ENCODE measurements around the gene ZNF385B.

DNA sequence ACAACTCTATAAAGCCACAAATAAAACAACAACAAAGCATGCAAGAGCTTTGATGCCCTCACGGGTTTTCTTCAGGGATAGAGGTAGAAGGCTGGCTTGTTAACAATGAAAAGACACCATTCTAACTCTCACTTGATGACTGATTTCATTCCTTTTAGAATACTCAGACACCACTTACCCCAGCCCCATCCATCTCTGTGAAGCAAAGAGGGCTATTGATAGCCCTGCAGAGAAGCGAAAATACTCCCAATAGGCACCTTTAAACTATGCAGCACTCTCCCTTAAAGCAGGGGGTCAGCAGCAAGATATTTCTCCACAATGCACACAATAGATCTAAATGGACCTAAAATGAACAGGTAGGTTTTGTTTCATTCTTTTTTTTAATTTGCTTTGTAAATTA lies 35.1 kb downstream of the ZNF385B start:
- TF ChIP-seq, protein P1, sequence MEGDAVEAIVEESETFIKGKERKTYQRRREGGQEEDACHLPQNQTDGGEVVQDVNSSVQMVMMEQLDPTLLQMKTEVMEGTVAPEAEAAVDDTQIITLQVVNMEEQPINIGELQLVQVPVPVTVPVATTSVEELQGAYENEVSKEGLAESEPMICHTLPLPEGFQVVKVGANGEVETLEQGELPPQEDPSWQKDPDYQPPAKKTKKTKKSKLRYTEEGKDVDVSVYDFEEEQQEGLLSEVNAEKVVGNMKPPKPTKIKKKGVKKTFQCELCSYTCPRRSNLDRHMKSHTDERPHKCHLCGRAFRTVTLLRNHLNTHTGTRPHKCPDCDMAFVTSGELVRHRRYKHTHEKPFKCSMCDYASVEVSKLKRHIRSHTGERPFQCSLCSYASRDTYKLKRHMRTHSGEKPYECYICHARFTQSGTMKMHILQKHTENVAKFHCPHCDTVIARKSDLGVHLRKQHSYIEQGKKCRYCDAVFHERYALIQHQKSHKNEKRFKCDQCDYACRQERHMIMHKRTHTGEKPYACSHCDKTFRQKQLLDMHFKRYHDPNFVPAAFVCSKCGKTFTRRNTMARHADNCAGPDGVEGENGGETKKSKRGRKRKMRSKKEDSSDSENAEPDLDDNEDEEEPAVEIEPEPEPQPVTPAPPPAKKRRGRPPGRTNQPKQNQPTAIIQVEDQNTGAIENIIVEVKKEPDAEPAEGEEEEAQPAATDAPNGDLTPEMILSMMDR (IDR thresholded peaks at IDR 0.05): no peak
- TF ChIP-seq, protein P2, sequence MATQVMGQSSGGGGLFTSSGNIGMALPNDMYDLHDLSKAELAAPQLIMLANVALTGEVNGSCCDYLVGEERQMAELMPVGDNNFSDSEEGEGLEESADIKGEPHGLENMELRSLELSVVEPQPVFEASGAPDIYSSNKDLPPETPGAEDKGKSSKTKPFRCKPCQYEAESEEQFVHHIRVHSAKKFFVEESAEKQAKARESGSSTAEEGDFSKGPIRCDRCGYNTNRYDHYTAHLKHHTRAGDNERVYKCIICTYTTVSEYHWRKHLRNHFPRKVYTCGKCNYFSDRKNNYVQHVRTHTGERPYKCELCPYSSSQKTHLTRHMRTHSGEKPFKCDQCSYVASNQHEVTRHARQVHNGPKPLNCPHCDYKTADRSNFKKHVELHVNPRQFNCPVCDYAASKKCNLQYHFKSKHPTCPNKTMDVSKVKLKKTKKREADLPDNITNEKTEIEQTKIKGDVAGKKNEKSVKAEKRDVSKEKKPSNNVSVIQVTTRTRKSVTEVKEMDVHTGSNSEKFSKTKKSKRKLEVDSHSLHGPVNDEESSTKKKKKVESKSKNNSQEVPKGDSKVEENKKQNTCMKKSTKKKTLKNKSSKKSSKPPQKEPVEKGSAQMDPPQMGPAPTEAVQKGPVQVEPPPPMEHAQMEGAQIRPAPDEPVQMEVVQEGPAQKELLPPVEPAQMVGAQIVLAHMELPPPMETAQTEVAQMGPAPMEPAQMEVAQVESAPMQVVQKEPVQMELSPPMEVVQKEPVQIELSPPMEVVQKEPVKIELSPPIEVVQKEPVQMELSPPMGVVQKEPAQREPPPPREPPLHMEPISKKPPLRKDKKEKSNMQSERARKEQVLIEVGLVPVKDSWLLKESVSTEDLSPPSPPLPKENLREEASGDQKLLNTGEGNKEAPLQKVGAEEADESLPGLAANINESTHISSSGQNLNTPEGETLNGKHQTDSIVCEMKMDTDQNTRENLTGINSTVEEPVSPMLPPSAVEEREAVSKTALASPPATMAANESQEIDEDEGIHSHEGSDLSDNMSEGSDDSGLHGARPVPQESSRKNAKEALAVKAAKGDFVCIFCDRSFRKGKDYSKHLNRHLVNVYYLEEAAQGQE (IDR thresholded peaks at IDR 0.05; ENCODE audit: insufficient read depth in 1 of 2, low read depth in 2 of 2, low read length in 1 of 2): no peak
- TF ChIP-seq POLR2AphosphoS5 (IDR thresholded peaks at IDR 0.05; ENCODE audit: low read depth, low read length): no peak

Data from Panc1 (cell line).